RWPE2 (cell line): Measurements from ENCODE around the gene RPRD1A.
A peak's percentile ranks its signal among the peaks of the same experiment; 100 is the strongest.
"Not testable (repeated sequence)": the region's sequence is repeated elsewhere in the genome, so short reads cannot be mapped to it uniquely, and the experiment has no call there.

Experiments used
- ATAC-seq: fragments of 200-7000 bp; cut with Tn5 transposase; 3 replicates; pipeline ENCODE4 v1.9.1; 2021; ENCODE audit warnings: low read depth
- DNase-seq: peaks from one replicate; pipeline ENCODE4 v3.0.0-alpha.2; 2020; ENCODE audit warnings: low spot score
- H3K27ac ChIP-seq: fragments of 450-650 bp; 2 replicates; pipeline ENCODE4 v1.5.1; 2017; ENCODE audit warnings: mild to moderate bottlenecking; ENCODE audit not compliant: poor library complexity, severe bottlenecking
- H3K27me3 ChIP-seq: fragments of 250-450 bp; sonication (Bioruptor Pico); 2 replicates; pipeline ENCODE4 v1.5.1; 2021; ENCODE audit warnings: mild to moderate bottlenecking, moderate library complexity; ENCODE audit not compliant: insufficient read depth, poor library complexity, severe bottlenecking
- H3K36me3 ChIP-seq: fragments of 250-450 bp; sonication (Bioruptor Pico); 2 replicates; pipeline ENCODE4 v1.5.1; 2020; ENCODE audit warnings: low read depth, mild to moderate bottlenecking, moderate library complexity
- H3K4me1 ChIP-seq: fragments of 250-450 bp; sonication (Bioruptor Pico); 2 replicates; pipeline ENCODE4 v1.5.1; 2021; ENCODE audit warnings: mild to moderate bottlenecking, moderate library complexity; ENCODE audit not compliant: insufficient read depth, poor library complexity, severe bottlenecking
- H3K4me3 ChIP-seq: fragments of 250-450 bp; sonication (Bioruptor Pico); 2 replicates; pipeline ENCODE4 v1.5.1; 2021; ENCODE audit warnings: mild to moderate bottlenecking, moderate library complexity; ENCODE audit not compliant: severe bottlenecking
- H3K9me3 ChIP-seq: fragments of 250-450 bp; sonication (Bioruptor Pico); 2 replicates; pipeline ENCODE4 v1.5.1; 2021; ENCODE audit warnings: mild to moderate bottlenecking, moderate library complexity; ENCODE audit not compliant: severe bottlenecking
- CTCF ChIP-seq: fragments of 450-650 bp; IDR thresholded peaks from one replicate; pipeline ENCODE4 v1.5.1; 2017; ENCODE audit warnings: mild to moderate bottlenecking, moderate library complexity; ENCODE audit not compliant: poor library complexity, severe bottlenecking

RPRD1A gene

DNA sequence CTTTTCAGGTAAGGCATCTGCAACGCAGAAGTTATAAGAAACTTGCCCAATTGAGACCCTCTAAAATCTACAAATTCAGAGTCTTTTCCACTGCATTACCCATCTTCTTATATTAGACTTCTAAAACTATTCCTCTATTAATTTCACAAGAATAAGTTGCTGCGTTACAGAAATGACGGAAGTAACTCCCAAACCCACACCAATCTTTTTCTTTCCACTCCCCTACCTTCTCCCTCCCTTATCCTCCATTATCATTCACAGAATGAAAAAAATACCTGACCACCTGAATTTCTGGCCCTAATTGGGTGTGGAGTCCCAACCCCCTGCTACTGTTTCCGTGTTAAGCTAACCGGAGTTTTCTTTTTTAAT lies 689 bp downstream of the RPRD1A start:
- DNase-seq (no peak), ATAC-seq (peak; percentile 6; the same call in 1 of the 3 replicates)
- no peak for TF ChIP-seq CTCF
- Histone ChIP-seq H3K27ac (peak overlapping the region; percentile 72), H3K27me3 (no peaks in the 10 kb centered on the region), H3K4me1 (peaks cover 10% of the 10 kb centered on the region), H3K9me3 (no peaks in the 10 kb centered on the region), H3K36me3 (peaks cover 10% of the 10 kb centered on the region; the same call in 1 of the 2 replicates), H3K4me3 (peak overlapping the region; percentile 66)

DNA sequence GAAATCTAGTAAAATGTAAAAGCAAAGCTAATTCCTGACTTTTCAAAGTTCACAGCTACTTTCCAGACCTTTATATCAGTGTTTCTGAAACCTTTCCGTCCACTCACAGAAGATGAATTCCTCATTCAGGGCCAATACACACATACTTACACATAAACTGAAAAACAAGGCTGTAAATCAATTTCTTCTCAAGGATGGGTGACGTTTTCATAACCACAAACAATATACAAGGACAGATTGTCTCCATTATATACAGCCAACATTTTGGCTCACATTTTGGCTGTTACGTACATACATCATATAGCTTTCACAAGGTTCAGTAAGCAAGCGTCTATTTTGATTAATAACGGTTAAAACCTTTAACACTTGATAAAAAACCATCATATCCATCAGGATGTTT lies 1.4 kb downstream of the RPRD1A start:
- Histone ChIP-seq H3K27ac (no peak overlapping the region), H3K4me3 (peak overlapping the region; percentile 66), H3K4me1 (peaks cover 10% of the 10 kb centered on the region), H3K27me3 (no peaks in the 10 kb centered on the region), H3K36me3 (peaks cover 10% of the 10 kb centered on the region), H3K9me3 (no peaks in the 10 kb centered on the region)
- DNase-seq = no peak
- ATAC-seq = no peak
- no peak for TF ChIP-seq CTCF

- H3K36me3 ChIP-seq = peaks cover 10% of the 10 kb centered on the region
- H3K4me3 ChIP-seq, H3K27me3 ChIP-seq, H3K27ac ChIP-seq, H3K4me1 ChIP-seq, DNase-seq, ATAC-seq, H3K9me3 ChIP-seq: not testable (repeated sequence)
Measured at GRCh38 chr18:36064809-36065079, 2.6 kb downstream of the RPRD1A start.

- no peak for DNase-seq
- Histone ChIP-seq H3K36me3 (peaks cover 10% of the 10 kb centered on the region), H3K27me3 (no peaks in the 10 kb centered on the region), H3K4me1 (peaks cover 10% of the 10 kb centered on the region), H3K4me3 (no peak overlapping the region), H3K9me3 (no peaks in the 10 kb centered on the region), H3K27ac (no peak overlapping the region)
- ATAC-seq = no peak
- TF ChIP-seq CTCF = no peak
Measured at GRCh38 chr18:36064027-36064808, 3.1 kb downstream of the RPRD1A start.

- Histone ChIP-seq H3K9me3 (no peaks in the 10 kb centered on the region), H3K27ac (no peak overlapping the region)
Measured at GRCh38 chr18:36058674-36059073, 8.7 kb downstream of the RPRD1A start.

More at GRCh38 chr18:36058674-36059073, 8.7 kb downstream of the RPRD1A start:
- H3K4me1 ChIP-seq = no peaks in the 10 kb centered on the region
- ATAC-seq = no peak
- DNase-seq = no peak
- H3K27me3 ChIP-seq = no peaks in the 10 kb centered on the region
- no peak overlapping the region for H3K4me3 ChIP-seq
- no peak for TF ChIP-seq CTCF
- H3K36me3 ChIP-seq = no peaks in the 10 kb centered on the region; the same call in 1 of the 2 replicates
